Measurements from ENCODE around the gene TFEC. TPM values are rescaled to one million over a fixed set of nuclear protein-coding genes. Genes with fewer than 3 reads are reported as not detected.

TFEC gene
- total RNA-seq, 1 experiment from 2014 or later, result not detected

Other genes starting within 250 kb of the TFEC start
- gene TES, start 179.8 kb upstream of the TFEC start, total RNA-seq (2014; rRNA removed; shearing (Covaris generic)), result 143 and 162 TPM in 2 replicates